Measurements from ENCODE around the gene TRMO.

Gene TRMO

DNA sequence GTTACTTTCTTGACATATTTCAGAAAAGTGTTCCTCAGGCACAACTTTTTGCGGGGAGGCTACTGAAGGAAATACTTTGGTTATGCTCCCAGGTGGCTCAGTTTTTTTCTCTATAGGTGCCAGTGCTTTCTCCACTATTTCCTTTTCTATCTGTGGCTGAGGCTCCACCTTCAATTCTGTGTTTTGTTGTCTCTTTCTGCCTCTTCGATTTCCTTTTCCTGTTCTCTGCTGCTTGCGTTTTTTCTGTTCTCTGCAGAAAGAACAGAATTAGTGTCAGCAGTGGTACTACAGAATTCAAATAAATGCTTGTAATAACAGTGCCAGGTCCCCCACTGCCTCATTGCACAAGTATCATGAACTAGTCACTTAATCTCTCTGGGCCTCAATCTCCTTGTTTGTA, 8.7 kb upstream of the TRMO start:
- Histone ChIP-seq H3K4me3 (ENCODE audit: low read length) (peak overlapping the region; percentile 55), H4K20me1 (ENCODE audit: control insufficient read depth, insufficient read depth, low read depth, low read length) (no peaks in the 10 kb centered on the region), H3K4me2 (ENCODE audit: low read length) (peak overlapping the region; percentile 67), H3K27ac (ENCODE audit: low read depth, low read length) (peak overlapping the region; percentile 44), H3K79me2 (ENCODE audit: control insufficient read depth, low read length) (peaks cover 18% of the 10 kb centered on the region), H3K9me3 (ENCODE audit: control insufficient read depth, insufficient read depth, low read length) (no peaks in the 10 kb centered on the region), H3K27me3 (ENCODE audit: control insufficient read depth, low read length) (no peaks in the 10 kb centered on the region), H3F3A (ENCODE audit: control insufficient read depth, insufficient read depth) (peaks cover 13% of the 10 kb centered on the region), H3K9me2 (replicated peaks; ENCODE audit: control insufficient read depth, low read length) (no peaks in the 10 kb centered on the region), H3K4me1 (ENCODE audit: control insufficient read depth, low read length) (peaks cover 64% of the 10 kb centered on the region), H3K36me3 (ENCODE audit: control insufficient read depth, low read length) (no peaks in the 10 kb centered on the region)
- no peak for TF ChIP-seq EZH2phosphoT487 (IDR thresholded peaks at IDR 0.05; ENCODE audit: borderline replicate concordance, low read length)
- TF ChIP-seq, protein P1, sequence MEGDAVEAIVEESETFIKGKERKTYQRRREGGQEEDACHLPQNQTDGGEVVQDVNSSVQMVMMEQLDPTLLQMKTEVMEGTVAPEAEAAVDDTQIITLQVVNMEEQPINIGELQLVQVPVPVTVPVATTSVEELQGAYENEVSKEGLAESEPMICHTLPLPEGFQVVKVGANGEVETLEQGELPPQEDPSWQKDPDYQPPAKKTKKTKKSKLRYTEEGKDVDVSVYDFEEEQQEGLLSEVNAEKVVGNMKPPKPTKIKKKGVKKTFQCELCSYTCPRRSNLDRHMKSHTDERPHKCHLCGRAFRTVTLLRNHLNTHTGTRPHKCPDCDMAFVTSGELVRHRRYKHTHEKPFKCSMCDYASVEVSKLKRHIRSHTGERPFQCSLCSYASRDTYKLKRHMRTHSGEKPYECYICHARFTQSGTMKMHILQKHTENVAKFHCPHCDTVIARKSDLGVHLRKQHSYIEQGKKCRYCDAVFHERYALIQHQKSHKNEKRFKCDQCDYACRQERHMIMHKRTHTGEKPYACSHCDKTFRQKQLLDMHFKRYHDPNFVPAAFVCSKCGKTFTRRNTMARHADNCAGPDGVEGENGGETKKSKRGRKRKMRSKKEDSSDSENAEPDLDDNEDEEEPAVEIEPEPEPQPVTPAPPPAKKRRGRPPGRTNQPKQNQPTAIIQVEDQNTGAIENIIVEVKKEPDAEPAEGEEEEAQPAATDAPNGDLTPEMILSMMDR (IDR thresholded peaks at IDR 0.05; ENCODE audit: low read depth, low read length, poor library complexity, severe bottlenecking) = no peak

DNA sequence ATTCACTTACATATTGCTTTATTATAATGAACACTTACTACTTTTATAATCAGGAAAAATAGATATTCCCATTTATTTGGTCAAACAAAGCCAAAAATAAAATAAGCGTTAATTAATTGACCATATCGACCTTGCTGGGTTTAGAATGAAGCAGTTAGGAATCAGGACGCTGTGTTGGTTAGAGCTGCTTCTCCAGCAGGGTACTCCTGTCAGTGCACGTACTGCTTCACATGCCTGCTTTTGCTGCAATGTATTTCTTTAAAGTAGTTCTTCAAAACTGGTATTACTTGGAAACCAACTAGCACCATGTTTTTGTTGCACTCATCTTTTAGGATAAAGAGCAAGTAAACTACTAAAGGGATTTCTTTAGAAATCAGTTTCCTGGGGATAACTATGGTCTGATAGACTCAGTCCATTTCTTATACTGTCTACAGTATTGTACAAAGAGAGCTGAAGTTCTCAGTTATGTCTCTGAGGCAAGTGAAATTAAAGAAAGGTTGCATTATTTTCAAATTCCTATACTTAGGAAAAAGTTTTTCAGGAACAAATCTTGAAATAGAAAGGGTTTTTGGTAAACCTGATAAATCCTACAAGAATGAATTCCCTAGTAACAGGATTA, 6.8 kb upstream of the TRMO start:
- no peaks in the 10 kb centered on the region for H3K36me3 ChIP-seq (ENCODE audit: control insufficient read depth, low read length)
- TF ChIP-seq, protein P1 (IDR thresholded peaks at IDR 0.05; ENCODE audit: low read depth, low read length, poor library complexity, severe bottlenecking) = no peak
- H3K9me3 ChIP-seq (ENCODE audit: control insufficient read depth, insufficient read depth, low read length) = no peaks in the 10 kb centered on the region
- no peak overlapping the region for H3K27ac ChIP-seq (ENCODE audit: low read depth, low read length)
- H3F3A ChIP-seq (ENCODE audit: control insufficient read depth, insufficient read depth) = peaks cover 16% of the 10 kb centered on the region
- peaks cover 24% of the 10 kb centered on the region for H3K79me2 ChIP-seq (ENCODE audit: control insufficient read depth, low read length)
- no peak overlapping the region for H3K4me2 ChIP-seq (ENCODE audit: low read length)
- no peaks in the 10 kb centered on the region for H3K9me2 ChIP-seq (replicated peaks; ENCODE audit: control insufficient read depth, low read length)
- no peaks in the 10 kb centered on the region for H3K27me3 ChIP-seq (ENCODE audit: control insufficient read depth, low read length)
- no peaks in the 10 kb centered on the region for H4K20me1 ChIP-seq (ENCODE audit: control insufficient read depth, insufficient read depth, low read depth, low read length)
- no peak overlapping the region for H3K4me3 ChIP-seq (ENCODE audit: low read length)
- H3K4me1 ChIP-seq (ENCODE audit: control insufficient read depth, low read length) = peaks cover 65% of the 10 kb centered on the region

DNA sequence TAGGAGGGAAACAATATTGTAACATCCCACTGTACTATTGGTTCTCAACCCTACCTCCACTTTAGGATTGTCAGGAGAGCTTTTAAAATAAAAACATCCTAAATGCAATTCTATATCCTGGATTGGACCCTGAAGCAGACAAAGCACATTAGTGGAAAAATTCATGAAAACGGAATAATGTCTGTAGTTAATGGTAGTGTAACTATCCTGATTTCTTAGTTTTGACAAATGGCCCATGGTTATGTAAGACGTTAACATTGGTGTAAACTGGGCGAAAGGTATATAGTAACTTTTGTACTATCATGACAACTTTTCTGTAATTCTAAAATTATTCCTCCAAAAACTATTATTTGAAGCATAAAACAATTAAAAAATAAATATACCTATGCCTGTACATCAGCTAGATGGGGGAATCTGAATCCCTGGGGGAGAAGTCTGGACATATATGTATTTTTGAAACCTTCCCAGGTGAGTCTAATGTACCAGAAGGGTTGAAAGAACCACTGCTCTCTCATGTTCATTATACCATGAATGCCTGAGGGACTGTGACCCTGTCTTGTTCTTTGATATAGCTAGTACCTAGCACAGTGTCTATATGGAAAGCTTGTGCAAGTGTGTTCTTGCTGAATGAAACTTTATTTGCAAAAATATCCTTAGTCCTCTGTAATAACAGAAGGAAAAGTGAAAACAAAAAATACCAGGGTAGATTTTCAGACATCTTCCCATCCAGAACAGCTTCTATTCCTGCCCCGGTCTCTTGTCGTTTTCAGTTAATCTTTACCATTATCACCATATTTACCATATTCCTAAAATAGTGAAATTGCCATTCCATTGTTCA, 3.4 kb upstream of the TRMO start:
- Histone ChIP-seq H3K9me3 (ENCODE audit: control insufficient read depth, insufficient read depth, low read length) (no peaks in the 10 kb centered on the region), H3K27ac (ENCODE audit: low read depth, low read length) (no peak overlapping the region), H3K4me2 (ENCODE audit: low read length) (peak overlapping the region; percentile 89), H3K36me3 (ENCODE audit: control insufficient read depth, low read length) (no peaks in the 10 kb centered on the region; the same call in 1 of the 2 replicates), H4K20me1 (ENCODE audit: control insufficient read depth, insufficient read depth, low read depth, low read length) (no peaks in the 10 kb centered on the region), H3K79me2 (ENCODE audit: control insufficient read depth, low read length) (peaks cover 25% of the 10 kb centered on the region), H3F3A (ENCODE audit: control insufficient read depth, insufficient read depth) (peaks cover 22% of the 10 kb centered on the region), H3K4me1 (ENCODE audit: control insufficient read depth, low read length) (peaks cover 62% of the 10 kb centered on the region), H3K27me3 (ENCODE audit: control insufficient read depth, low read length) (no peaks in the 10 kb centered on the region), H3K9me2 (replicated peaks; ENCODE audit: control insufficient read depth, low read length) (no peaks in the 10 kb centered on the region), H3K4me3 (ENCODE audit: low read length) (peak overlapping the region; percentile 93)
- TF ChIP-seq, protein P1 (IDR thresholded peaks at IDR 0.05; ENCODE audit: low read depth, low read length, poor library complexity, severe bottlenecking) = no peak
- TF ChIP-seq EZH2phosphoT487 (IDR thresholded peaks at IDR 0.05; ENCODE audit: borderline replicate concordance, low read length) = no peak

Data from DOHH2 (cell line).